Lower lobe of right lung (tissue), 2 donors: ENCODE data around the gene FGF9. TPM values are rescaled to one million over a fixed set of nuclear protein-coding genes. Genes with fewer than 3 reads are reported as not detected.

Experiments used
- ATAC-seq, 2 donors: fragments of 200-7000 bp; cut with Tn5 transposase; one replicate each; pipeline ENCODE4 v1.9.1; 2020 to 2022; ENCODE audit warnings: mild to moderate bottlenecking in 2 of 2, moderate library complexity in 2 of 2
- DNase-seq: peaks from one replicate; pipeline ENCODE4 v3.0.0-alpha.2; 2020
- H3K27ac ChIP-seq: fragments of 200-600 bp; one replicate; pipeline ENCODE4 v1.8.0; 2022
- H3K27me3 ChIP-seq: fragments of 200-600 bp; one replicate; pipeline ENCODE4 v1.8.0; 2022; ENCODE audit warnings: low read depth
- H3K36me3 ChIP-seq: fragments of 200-600 bp; one replicate; pipeline ENCODE4 v1.8.0; 2022; ENCODE audit warnings: mild to moderate bottlenecking
- H3K4me1 ChIP-seq: fragments of 200-600 bp; one replicate; pipeline ENCODE4 v1.8.0; 2022
- H3K4me3 ChIP-seq: fragments of 200-600 bp; one replicate; pipeline ENCODE4 v1.8.0; 2022; ENCODE audit warnings: mild to moderate bottlenecking
- H3K9me3 ChIP-seq: fragments of 200-600 bp; one replicate; pipeline ENCODE4 v1.8.0; 2022
- intact Hi-C: fragments of 100-400 bp; cut with DNase I; formaldehyde crosslinking; loops from one replicate; pipeline ENCODE4 v1.11.0; 2022
- total RNA-seq: library from RNA; stranded (reverse); fragmentation: NEBNext Ultra II Directional; extraction: Animal tissue kit (Norgen Biotek cat#: 25700); gene quantifications from one replicate; pipeline ENCODE4 v1.2.1, GENCODE V29; 2021
- TF ChIP-seq, protein P1 (sequence below): fragments of 200-600 bp; IDR thresholded peaks from one replicate; pipeline ENCODE4 v1.8.0; 2022; ENCODE audit warnings: antibody characterized with exemption, mild to moderate bottlenecking
- donor health status: DM: no; HTN: yes; CAD: no; lungs with severe emphysema.

Gene FGF9
- total RNA-seq, 1 donor from 2014 or later = 1.6 TPM

DNA sequence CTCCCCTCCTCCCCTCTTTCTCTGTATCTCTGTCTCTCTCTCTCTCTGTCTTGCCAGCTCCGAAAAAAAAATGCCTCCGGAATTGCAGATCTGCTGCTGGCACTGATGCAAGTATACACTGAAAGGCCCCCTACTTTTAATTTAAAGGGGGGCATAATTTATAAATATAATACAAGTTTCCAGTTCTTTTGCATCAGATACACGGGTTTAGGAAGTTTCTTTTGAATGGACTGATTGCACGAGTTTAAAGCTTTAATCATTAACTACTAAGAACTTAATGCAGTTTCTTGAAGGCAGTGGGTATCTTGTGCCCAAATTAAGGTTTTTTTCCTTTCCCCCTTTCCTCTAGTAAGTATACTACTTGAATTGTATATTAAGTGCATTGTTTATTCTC is 1.4 kb downstream of the FGF9 start:
- TF ChIP-seq, protein P1, sequence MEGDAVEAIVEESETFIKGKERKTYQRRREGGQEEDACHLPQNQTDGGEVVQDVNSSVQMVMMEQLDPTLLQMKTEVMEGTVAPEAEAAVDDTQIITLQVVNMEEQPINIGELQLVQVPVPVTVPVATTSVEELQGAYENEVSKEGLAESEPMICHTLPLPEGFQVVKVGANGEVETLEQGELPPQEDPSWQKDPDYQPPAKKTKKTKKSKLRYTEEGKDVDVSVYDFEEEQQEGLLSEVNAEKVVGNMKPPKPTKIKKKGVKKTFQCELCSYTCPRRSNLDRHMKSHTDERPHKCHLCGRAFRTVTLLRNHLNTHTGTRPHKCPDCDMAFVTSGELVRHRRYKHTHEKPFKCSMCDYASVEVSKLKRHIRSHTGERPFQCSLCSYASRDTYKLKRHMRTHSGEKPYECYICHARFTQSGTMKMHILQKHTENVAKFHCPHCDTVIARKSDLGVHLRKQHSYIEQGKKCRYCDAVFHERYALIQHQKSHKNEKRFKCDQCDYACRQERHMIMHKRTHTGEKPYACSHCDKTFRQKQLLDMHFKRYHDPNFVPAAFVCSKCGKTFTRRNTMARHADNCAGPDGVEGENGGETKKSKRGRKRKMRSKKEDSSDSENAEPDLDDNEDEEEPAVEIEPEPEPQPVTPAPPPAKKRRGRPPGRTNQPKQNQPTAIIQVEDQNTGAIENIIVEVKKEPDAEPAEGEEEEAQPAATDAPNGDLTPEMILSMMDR = no peak
- peaks cover 54% of the 10 kb centered on the region for H3K4me1 ChIP-seq
- ATAC-seq (no peak), DNase-seq (no peak)
- H3K36me3 ChIP-seq = no peaks in the 10 kb centered on the region
- no peak overlapping the region for H3K27ac ChIP-seq
- H3K9me3 ChIP-seq = no peaks in the 10 kb centered on the region
- intact Hi-C loops = no loop called here
- H3K4me3 ChIP-seq = peak overlapping the region; percentile 72
- peaks cover 73% of the 10 kb centered on the region for H3K27me3 ChIP-seq

DNA sequence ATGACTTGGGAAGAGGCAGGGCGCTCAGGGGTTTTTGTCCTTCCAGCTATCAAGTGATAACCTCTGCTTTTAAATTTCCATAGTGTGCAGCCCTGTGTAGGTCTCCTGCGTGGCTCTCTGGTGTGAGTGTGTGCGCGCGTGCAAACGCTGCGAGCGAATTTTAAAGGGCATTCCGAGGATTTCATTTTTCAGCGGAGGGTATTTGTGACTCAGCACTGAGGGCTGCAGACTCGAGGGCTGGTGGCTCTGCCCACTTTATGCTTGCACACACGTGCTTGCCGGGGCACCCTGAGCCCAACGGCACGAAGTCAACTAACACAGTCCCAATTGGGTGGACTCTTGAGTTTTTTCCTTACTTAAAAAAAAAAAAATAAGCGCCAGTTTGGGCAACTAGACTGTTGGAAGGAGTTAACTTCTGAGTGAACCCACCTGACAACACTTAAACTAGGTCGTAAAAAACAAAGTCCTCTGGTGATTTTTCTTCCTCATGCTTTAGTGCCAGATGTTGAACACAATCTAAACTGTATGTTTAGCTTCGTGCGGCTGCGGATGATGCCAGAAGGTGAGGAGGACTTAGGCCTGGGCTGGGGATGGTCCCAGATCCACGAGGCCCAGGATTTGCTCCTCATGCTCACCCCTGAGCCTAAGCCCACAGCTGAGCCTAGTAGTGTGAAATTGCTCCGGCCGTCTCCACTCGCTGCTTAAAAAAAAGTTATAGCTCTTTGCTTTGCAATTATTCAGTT is 2.1 kb downstream of the FGF9 start:
- intact Hi-C loops = no loop called here
- ATAC-seq = no peak

DNA sequence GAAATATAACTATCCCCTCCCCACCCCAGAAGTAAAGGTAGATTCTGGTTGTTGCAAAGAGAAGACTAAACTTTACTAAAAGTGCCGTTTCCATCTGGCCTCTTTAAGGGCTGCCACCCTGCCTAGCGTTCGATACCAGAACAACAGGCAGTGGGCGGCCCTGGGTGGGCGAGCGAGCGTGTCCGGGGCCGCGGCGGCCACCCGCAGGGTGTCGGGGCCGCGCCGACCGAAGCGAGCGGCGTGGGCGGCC is 2.6 kb downstream of the FGF9 start:
- Histone ChIP-seq H3K27ac (no peak overlapping the region), H3K4me1 (peaks cover 51% of the 10 kb centered on the region), H3K27me3 (peaks cover 64% of the 10 kb centered on the region), H3K4me3 (peak overlapping the region; percentile 72), H3K9me3 (no peaks in the 10 kb centered on the region), H3K36me3 (no peaks in the 10 kb centered on the region)
- TF ChIP-seq, protein P1 = no peak
- intact Hi-C loops = no loop called here
- DNase-seq = no peak
- no peak for ATAC-seq

More for the DNA sequence above, 2.1 kb downstream of the FGF9 start:
- H3K36me3 ChIP-seq = no peaks in the 10 kb centered on the region
- H3K4me3 ChIP-seq = peak overlapping the region; percentile 72
- H3K4me1 ChIP-seq = peaks cover 54% of the 10 kb centered on the region
- no peaks in the 10 kb centered on the region for H3K9me3 ChIP-seq
- no peak for DNase-seq
- no peak overlapping the region for H3K27ac ChIP-seq
- H3K27me3 ChIP-seq = peaks cover 68% of the 10 kb centered on the region
- TF ChIP-seq, protein P1 = no peak

DNA sequence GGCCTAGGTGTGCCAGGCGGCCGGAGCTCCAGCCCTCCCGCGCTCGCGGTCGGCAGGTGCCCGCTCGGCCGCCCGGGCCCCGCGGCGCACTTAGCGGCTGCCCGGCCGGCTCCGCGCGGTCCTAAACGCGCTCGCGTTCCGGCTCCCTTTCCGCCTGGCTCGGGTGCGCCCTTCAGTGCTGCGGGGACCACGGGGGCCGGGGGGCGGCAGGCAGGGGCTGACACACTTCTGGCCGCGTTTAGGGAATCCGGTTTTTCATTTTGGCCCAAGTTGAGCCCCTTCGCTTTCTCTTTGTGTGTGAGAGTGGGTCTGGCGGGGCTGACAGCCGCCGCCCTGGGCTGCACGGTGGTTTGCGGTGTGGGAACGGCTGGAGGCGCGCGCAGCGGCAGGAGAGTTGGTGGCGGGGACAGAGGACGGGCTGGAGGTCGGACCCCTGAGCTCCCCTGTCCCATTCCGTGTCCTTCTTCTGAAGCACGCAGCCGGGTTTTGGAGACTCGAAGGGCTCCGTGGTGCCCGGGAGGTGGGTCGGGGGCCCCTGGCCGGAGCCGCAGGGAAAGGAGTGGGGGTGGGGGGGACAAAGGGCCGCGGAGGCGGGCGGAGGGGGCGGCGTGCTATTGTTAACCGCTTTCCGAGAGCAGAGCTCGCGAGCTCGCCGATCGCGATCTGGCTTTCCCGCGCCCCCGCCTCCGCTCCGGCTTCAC is 3.1 kb downstream of the FGF9 start:
- intact Hi-C loops = no loop called here
- no peak overlapping the region for H3K27ac ChIP-seq
- H3K4me1 ChIP-seq = peaks cover 47% of the 10 kb centered on the region
- no peaks in the 10 kb centered on the region for H3K36me3 ChIP-seq
- DNase-seq (peak; percentile 62), ATAC-seq (peak; percentile 52 to 64)
- peaks cover 59% of the 10 kb centered on the region for H3K27me3 ChIP-seq
- TF ChIP-seq, protein P1 = no peak
- peak overlapping the region; percentile 72 for H3K4me3 ChIP-seq
- H3K9me3 ChIP-seq = no peaks in the 10 kb centered on the region

DNA sequence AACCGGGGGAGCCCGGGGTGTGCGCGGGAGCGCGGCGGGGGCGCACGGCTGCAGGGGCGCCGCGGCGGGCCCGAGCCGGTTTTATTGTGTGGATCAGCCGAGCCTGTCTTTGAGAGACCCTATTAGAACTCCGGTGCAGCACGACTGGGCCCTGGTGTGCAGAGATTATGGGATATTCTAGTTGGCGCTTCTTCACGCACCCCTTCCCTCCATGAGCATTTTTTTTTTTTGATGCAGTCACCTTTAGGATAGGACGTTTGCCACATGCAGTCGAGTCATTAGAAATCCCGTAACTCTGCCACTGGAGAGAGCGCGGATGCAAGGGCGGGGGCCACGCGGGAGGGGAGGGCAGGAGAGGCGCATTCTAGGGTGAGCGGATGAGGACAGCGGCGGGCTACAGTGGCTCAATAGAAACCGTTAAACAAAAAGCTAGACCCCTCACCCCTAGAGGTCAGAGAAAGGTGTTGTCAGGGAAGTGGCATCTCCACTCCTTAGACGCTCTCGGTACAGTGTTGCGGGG is 3.7 kb downstream of the FGF9 start:
- ATAC-seq = no peak
- H3K4me1 ChIP-seq = peaks cover 41% of the 10 kb centered on the region
- no peak overlapping the region for H3K27ac ChIP-seq

More for the DNA sequence above, 3.7 kb downstream of the FGF9 start:
- no peaks in the 10 kb centered on the region for H3K36me3 ChIP-seq
- TF ChIP-seq, protein P1 = no peak
- H3K9me3 ChIP-seq = no peaks in the 10 kb centered on the region
- peaks cover 55% of the 10 kb centered on the region for H3K27me3 ChIP-seq
- peak overlapping the region; percentile 72 for H3K4me3 ChIP-seq
- intact Hi-C loops = no loop called here
- no peak for DNase-seq
